Effector CD8-positive, alpha-beta T cell (primary cell): Measurements from ENCODE around the gene PLD4.
"Not testable (repeated sequence)": the region's sequence is repeated elsewhere in the genome, so short reads cannot be mapped to it uniquely, and the experiment has no call there.

Experiments
- DNase-seq: peaks from one replicate; lab custom pipeline; 2025; lab: John Stamatoyannopoulos, UW

PLD4 gene

GRCh38 chr14:104886690-104887622 lies 37.7 kb upstream of the PLD4 start:
- DNase-seq: no peak

GRCh38 chr14:104887623-104888488 lies 36.8 kb upstream of the PLD4 start:
- no peak for DNase-seq

- no peak for DNase-seq
Measured at GRCh38 chr14:104888489-104889374, 35.9 kb upstream of the PLD4 start.

- no peak for DNase-seq
Measured at GRCh38 chr14:104889375-104889757, 35.3 kb upstream of the PLD4 start.

- not testable (repeated sequence) for DNase-seq
Measured at GRCh38 chr14:104890292-104890691, 34.4 kb upstream of the PLD4 start.

GRCh38 chr14:104891121-104891551 lies 33.5 kb upstream of the PLD4 start:
- DNase-seq: no peak

GRCh38 chr14:104891664-104892530 lies 32.8 kb upstream of the PLD4 start:
- DNase-seq: no peak

GRCh38 chr14:104892531-104893434 lies 31.9 kb upstream of the PLD4 start:
- DNase-seq: no peak

GRCh38 chr14:104893435-104894207 lies 31.1 kb upstream of the PLD4 start:
- DNase-seq: no peak

GRCh38 chr14:104894331-104895206 lies 30.1 kb upstream of the PLD4 start:
- no peak for DNase-seq

- DNase-seq: no peak
Measured at GRCh38 chr14:104895207-104895785, 29.4 kb upstream of the PLD4 start.

- no peak for DNase-seq
Measured at GRCh38 chr14:104895786-104896661, 28.7 kb upstream of the PLD4 start.

- DNase-seq: no peak
Measured at GRCh38 chr14:104897330-104898194, 27.1 kb upstream of the PLD4 start.

GRCh38 chr14:104898195-104898558 lies 26.5 kb upstream of the PLD4 start:
- DNase-seq: no peak

- no peak for DNase-seq
Measured at GRCh38 chr14:104898870-104899510, 25.7 kb upstream of the PLD4 start.
